Sciatic nerve (tissue), 1 donor: Measurements from ENCODE around the gene PRPF19. TPM values are rescaled to one million over a fixed set of nuclear protein-coding genes. Genes with fewer than 3 reads are reported as not detected.

ENCODE experiments used
- total RNA-seq: library from RNA; stranded (reverse); fragmentation: NEBNext Ultra II Directional; extraction: Animal tissue kit (Norgen Biotek cat#: 25700); gene quantifications from one replicate; pipeline ENCODE4 v1.2.1, GENCODE V29; 2021
- donor health status: DM: no; HTN: no; CAD: no.

The PRPF19 gene
- total RNA-seq, 1 donor from 2014 or later = 50.7 TPM

Other genes with a start within 250 kb of the PRPF19 start
- not detected for gene MS4A8, start 207.0 kb downstream of the PRPF19 start, total RNA-seq
- gene MS4A18, start 181.9 kb downstream of the PRPF19 start, total RNA-seq = not detected
- not detected for gene MS4A15, start 149.7 kb downstream of the PRPF19 start, total RNA-seq
- gene MS4A10, start 121.3 kb downstream of the PRPF19 start, total RNA-seq = not detected
- 16.5 TPM for gene CCDC86, start 64.5 kb downstream of the PRPF19 start, total RNA-seq
- gene PTGDR2, start 50.6 kb downstream of the PRPF19 start, total RNA-seq = 1.1 TPM
- 0.85 TPM for gene ZP1, start 39.0 kb downstream of the PRPF19 start, total RNA-seq
- gene TMEM109, start 7.6 kb upstream of the PRPF19 start, total RNA-seq = 128 TPM
- 34.2 TPM for gene TMEM132A, start 17.9 kb upstream of the PRPF19 start, total RNA-seq
- gene SLC15A3, start 45.6 kb upstream of the PRPF19 start, total RNA-seq = 49.4 TPM
- gene CD6, start 65.1 kb upstream of the PRPF19 start, total RNA-seq = 2.5 TPM
- gene CD5, start 195.9 kb upstream of the PRPF19 start, total RNA-seq = 1.3 TPM